IgD-negative memory B cell (primary cell): ENCODE data around the gene EYA4. TPM values are rescaled to one million over a fixed set of nuclear protein-coding genes. Genes with fewer than 3 reads are reported as not detected.
A peak's percentile ranks its signal among the peaks of the same experiment; 100 is the strongest.

Experiments used
- H3K27ac Mint-ChIP-seq, 3 donors: one replicate each; pipeline ENCODE4 v1.8.0; 2020 to 2022; ENCODE audit warnings: mild to moderate bottlenecking in 3 of 3, mixed read lengths in 3 of 3, moderate library complexity in 1 of 3
- H3K27me3 Mint-ChIP-seq: one replicate; pipeline ENCODE4 v1.8.0; 2021; ENCODE audit warnings: mixed read lengths
- H3K36me3 Mint-ChIP-seq: one replicate; pipeline ENCODE4 v1.8.0; 2020; ENCODE audit warnings: mild to moderate bottlenecking, mixed read lengths
- H3K4me1 Mint-ChIP-seq, 3 donors: one replicate each; pipeline ENCODE4 v1.8.0; 2020 to 2022; ENCODE audit warnings: mixed read lengths in 3 of 3, mild to moderate bottlenecking in 1 of 3
- H3K4me3 Mint-ChIP-seq, 4 donors: one replicate each; pipeline ENCODE4 v1.8.0; 2020 to 2022; ENCODE audit warnings: mild to moderate bottlenecking in 4 of 4, mixed read lengths in 4 of 4, moderate library complexity in 3 of 4
- H3K9me3 Mint-ChIP-seq, 3 donors: one replicate each; pipeline ENCODE4 v1.8.0; 2020 to 2021; ENCODE audit warnings: mixed read lengths in 3 of 3, mild to moderate bottlenecking in 1 of 3
- polyA plus RNA-seq: library from polyadenylated mRNA; unstranded; fragments of 300-500 nt; fragmentation: Illumina TruSeq; gene quantifications from one replicate; pipeline ENCODE4 v1.2.3, GENCODE V29; 2021

The EYA4 gene, protein sequence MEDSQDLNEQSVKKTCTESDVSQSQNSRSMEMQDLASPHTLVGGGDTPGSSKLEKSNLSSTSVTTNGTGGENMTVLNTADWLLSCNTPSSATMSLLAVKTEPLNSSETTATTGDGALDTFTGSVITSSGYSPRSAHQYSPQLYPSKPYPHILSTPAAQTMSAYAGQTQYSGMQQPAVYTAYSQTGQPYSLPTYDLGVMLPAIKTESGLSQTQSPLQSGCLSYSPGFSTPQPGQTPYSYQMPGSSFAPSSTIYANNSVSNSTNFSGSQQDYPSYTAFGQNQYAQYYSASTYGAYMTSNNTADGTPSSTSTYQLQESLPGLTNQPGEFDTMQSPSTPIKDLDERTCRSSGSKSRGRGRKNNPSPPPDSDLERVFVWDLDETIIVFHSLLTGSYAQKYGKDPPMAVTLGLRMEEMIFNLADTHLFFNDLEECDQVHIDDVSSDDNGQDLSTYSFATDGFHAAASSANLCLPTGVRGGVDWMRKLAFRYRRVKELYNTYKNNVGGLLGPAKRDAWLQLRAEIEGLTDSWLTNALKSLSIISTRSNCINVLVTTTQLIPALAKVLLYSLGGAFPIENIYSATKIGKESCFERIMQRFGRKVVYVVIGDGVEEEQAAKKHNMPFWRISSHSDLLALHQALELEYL
- polyA plus RNA-seq = not detected

DNA sequence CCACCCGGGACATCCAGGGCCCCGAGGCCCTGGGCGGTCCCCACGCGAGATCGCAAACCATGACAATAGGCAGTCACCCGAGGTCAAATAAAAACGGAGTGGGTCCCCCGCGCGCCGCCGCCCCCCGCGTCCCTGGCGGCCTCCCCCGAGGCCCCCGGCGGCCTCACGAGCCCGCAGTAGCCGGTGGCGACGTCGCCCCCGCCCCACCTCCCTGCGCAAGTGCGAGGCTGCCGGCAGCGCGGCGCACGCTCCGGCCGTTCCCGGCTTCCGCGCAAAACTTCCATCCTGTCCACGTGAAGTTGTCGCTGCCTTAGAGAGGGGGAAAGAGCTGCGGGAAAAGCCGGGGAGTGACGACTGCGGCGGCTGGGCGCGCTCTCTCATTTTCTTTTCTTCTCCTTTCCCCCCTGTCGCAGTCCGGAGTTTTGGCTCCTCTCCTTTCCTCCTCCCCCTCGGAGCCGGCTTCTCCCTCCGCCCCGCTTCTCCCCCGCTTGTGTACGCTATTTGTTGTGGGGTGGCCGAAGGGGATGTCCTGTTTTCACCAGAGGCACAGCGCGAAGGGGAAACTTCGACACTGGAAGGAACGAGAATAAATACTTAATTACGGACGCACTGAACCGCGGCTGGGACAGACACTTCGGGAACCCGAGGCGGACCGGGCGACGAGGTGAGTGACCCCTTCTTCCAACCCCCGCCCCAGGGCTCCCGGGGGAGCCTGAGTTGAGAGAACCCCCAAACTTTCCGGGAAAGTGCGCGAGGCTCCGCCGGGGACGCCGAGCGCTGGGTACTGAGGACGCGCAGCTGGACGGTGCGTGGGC lies at the start of gene EYA4:
EYA4 (plus strand) TSS at position 272 of the 815 bp plus-strand sequence. CDS start 33,424 bp downstream, outside the sequence.
- peaks cover 7 to 19% (median 11%) of the 10 kb centered on the region in 3 donors for H3K4me1 Mint-ChIP-seq
- H3K9me3 Mint-ChIP-seq = no peaks in the 10 kb centered on the region
- peak within 1 kb of the TSS in 3 of 4 donors; percentile 21 to 58 (median 54) for H3K4me3 Mint-ChIP-seq
- H3K27me3 Mint-ChIP-seq = peaks cover 27% of the 10 kb centered on the region
- H3K27ac Mint-ChIP-seq = no peak within 1 kb of the TSS
- no peaks in the 10 kb centered on the region for H3K36me3 Mint-ChIP-seq

DNA sequence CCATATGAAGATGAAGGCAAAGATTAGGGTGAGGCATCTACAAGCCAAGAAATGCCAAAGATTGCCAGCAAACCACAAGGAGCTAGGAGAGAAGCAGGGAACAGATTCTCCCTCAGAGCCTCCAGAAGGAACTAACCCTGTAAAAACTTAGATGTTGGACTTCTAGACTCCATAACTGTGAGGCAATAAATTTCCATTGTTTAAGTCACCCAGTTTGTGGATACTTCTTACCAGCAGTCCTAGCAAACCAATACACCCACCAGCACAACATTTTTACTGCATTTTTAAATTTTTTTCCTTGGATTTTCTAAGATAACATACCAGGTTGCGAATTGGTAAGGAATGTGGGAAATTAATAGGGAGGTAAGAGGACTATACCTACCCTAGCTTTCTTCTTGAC lies 47.8 kb upstream of the EYA4 start:
- no peak overlapping the region for H3K27ac Mint-ChIP-seq
- H3K9me3 Mint-ChIP-seq = peaks cover 0 to 7% (median 2%) of the 10 kb centered on the region in 3 donors
- no peak overlapping the region for H3K4me3 Mint-ChIP-seq
- no peaks in the 10 kb centered on the region for H3K4me1 Mint-ChIP-seq
- no peaks in the 10 kb centered on the region for H3K27me3 Mint-ChIP-seq
- peaks cover 2% of the 10 kb centered on the region for H3K36me3 Mint-ChIP-seq

DNA sequence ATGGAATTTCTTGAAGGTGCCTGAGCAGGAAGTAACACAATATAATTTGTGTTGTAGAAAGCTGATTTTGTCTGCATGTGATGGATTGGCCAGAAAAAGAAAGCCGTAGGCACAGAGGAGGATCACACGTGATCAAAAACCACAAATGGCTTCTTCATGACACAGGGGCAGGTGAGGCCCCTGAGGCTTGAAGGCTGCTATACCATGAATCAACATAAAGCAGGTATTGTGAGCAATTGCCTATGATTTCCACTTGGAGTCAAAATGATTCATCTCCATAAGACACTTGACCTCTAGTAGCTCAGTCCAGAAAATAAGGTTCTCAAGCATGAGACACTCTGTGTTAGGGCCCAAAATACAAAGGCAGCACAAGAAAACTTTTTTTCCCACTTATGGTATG lies 42.4 kb upstream of the EYA4 start:
- Mint-ChIP-seq H3K27me3 (no peaks in the 10 kb centered on the region), H3K9me3 (peaks cover 0 to 7% (median 2%) of the 10 kb centered on the region in 3 donors), H3K4me3 (no peak overlapping the region), H3K27ac (no peak overlapping the region), H3K4me1 (no peaks in the 10 kb centered on the region), H3K36me3 (no peaks in the 10 kb centered on the region)

DNA sequence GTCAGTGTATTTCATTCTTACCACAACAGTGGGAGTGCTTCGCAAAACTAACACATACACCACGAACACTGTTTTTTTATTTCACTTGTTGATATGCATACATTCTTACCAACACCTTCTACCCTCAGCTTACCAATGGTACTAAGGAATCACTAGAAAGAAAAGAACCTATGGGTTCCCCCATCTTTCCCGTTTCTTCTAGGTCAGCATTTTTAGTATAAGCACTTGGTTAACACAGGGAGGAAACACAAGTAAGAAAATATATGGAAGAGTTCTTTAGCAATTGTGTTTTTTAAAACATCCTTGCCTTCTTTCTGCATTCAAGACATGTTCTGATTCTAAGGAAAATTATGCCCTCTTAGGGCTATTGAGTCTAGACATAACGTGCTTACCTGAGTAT lies 39.9 kb upstream of the EYA4 start:
- H3K27me3 Mint-ChIP-seq = no peaks in the 10 kb centered on the region
- H3K27ac Mint-ChIP-seq = no peak overlapping the region
- H3K4me1 Mint-ChIP-seq = no peaks in the 10 kb centered on the region
- H3K4me3 Mint-ChIP-seq = no peak overlapping the region
- H3K9me3 Mint-ChIP-seq = no peaks in the 10 kb centered on the region
- no peaks in the 10 kb centered on the region for H3K36me3 Mint-ChIP-seq

DNA sequence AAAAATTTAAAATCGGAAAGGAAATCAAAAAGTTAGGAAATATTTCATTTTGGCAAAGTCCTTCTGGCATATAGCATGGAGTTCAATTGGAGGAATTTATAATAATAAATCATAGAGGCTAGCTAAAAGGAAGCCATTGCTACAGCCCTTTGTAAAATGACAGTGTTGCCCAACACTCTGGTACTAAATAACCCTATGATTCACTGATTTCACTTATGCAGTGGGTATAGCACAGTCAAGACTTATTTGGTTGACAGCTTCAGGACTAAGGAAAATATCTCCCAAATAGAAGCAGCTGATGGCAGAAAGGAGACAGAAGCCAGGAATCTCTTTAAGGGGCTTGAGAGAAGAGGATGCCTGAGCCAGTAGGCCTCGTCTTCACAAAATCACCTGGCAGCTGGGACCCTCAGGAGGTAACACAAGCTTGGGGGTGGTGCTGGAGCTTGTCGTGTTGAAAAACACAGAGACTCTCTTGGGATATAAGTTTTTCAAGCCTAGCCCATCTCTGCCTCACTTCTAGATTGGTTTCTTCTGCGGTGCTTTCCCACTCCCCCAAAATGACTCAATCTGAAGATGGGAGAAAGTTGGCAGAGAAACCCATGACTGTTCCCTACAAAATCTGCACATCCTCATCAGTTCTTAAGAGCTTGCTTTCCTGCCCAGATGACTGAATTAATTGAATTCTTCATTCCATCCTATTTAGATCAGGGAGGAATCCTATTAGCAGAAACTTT lies 38.4 kb upstream of the EYA4 start:
- Mint-ChIP-seq H3K27me3 (no peaks in the 10 kb centered on the region), H3K4me3 (no peak overlapping the region), H3K36me3 (no peaks in the 10 kb centered on the region), H3K9me3 (no peaks in the 10 kb centered on the region), H3K4me1 (no peaks in the 10 kb centered on the region), H3K27ac (no peak overlapping the region)

DNA sequence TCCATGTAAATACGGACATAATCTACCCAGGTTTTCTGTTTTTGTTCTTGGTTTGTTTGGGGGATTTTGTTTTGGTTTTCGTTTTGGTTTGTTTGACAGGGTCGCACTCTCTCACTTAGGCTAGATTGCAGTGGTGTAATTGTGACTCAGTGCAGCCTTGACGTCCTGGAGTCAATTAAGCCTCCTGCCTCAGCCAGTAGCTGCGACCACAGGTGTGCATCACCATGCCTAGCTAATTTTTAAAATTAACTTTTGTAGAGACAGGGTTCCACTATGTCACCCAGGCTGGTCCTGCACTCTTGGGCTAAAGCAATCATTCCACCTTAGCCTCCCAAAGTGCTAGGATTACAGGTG lies 37.8 kb upstream of the EYA4 start:
- Mint-ChIP-seq H3K36me3 (no peaks in the 10 kb centered on the region), H3K4me3 (no peak overlapping the region), H3K4me1 (no peaks in the 10 kb centered on the region), H3K9me3 (no peaks in the 10 kb centered on the region), H3K27ac (no peak overlapping the region), H3K27me3 (no peaks in the 10 kb centered on the region)

DNA sequence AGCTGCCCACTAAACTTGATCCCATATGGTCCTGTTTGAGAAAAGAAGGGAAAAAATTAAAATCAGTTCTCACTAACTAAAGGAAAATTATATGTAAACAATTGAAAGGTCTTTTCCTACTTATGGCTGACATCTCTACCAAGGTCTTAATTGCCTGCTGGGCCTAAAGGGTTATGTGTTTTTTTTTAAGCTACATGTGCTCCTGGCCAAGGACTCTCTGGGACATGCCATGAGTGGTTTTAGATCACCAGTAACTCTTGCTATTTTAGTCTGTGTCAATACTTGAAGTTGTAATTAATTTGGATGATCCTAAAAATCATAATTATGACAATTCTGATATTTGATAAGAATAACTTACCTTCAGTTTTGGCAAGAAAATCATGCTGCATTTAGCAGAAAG lies 35.9 kb upstream of the EYA4 start:
- Mint-ChIP-seq H3K36me3 (no peaks in the 10 kb centered on the region), H3K4me1 (no peaks in the 10 kb centered on the region), H3K9me3 (peaks cover 0 to 4% (median 3%) of the 10 kb centered on the region in 3 donors), H3K4me3 (no peak overlapping the region), H3K27me3 (no peaks in the 10 kb centered on the region), H3K27ac (peak overlapping the region in 1 of 3 donors; percentile 78)

DNA sequence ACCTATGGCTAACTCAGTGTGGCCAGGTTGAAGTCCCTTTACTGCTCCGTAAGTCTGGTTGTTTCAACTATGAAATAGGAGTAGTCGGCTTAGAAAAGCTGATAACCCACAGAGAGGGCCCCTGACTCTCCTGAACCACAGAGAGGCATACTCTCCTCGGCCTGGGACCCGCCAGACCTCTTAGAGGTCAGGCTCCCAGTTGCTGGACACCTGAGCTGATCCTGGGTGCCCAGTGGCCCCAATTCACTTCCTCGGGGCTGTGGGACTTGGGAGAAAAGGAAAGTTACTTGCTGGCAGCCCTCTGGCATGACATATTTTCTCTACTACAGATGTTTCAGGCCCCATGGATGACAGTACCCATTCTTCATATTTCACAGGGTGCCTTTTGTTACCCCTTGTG lies 34.2 kb upstream of the EYA4 start:
- Mint-ChIP-seq H3K27me3 (peaks cover 2% of the 10 kb centered on the region), H3K36me3 (no peaks in the 10 kb centered on the region), H3K27ac (no peak overlapping the region), H3K4me1 (no peaks in the 10 kb centered on the region), H3K9me3 (peaks cover 0 to 4% (median 3%) of the 10 kb centered on the region in 3 donors), H3K4me3 (no peak overlapping the region)

DNA sequence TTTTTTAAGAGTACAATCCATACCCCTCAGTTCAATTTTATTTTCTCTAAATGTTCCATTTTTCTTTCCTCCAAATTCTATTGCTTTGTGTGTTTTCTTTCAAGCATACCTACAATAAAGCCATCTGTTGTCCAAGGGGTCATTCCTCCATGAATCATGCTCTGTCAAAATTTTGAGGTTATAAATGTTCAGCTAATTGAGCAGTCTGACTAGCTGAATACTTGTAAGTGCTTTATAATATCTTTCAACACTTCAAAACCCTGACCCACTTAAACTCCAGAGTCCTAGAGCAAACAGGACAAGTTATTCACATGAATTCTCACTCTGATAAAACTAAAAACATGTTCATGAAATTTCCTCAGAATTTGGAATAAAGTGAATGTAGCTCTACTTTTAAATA lies 33.4 kb upstream of the EYA4 start:
- Mint-ChIP-seq H3K27me3 (peaks cover 2% of the 10 kb centered on the region), H3K27ac (no peak overlapping the region), H3K4me1 (no peaks in the 10 kb centered on the region), H3K36me3 (no peaks in the 10 kb centered on the region), H3K9me3 (peaks cover 0 to 4% (median 3%) of the 10 kb centered on the region in 3 donors), H3K4me3 (no peak overlapping the region)

DNA sequence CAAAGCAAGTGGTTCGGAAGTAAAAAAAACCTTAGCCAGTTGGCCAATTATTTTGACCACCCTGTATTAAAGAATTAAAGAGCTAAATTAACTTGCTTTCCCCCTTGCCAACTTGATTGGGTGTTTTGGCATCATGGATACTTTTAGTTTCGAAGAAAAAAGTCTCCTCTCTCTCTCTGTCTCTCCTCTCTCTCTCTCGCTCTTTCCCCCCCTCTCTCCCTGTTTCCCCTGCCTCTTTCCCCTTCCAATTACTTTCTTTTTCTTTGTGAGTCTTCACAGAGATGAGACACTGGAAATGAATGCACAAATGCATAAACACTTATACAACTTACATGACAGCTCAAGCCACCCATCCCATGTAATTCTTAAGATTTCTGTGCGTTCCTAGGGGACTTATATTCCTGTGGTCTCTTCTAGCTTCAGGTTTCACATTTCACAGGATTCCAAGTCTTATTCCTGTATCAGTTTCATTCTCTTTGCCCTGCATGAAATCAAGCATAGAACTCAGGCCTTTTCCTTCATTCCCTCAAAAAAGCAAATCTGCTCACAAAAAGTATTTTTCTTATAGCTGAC lies 32.9 kb upstream of the EYA4 start:
- Mint-ChIP-seq H3K27me3 (peaks cover 2% of the 10 kb centered on the region), H3K4me1 (no peaks in the 10 kb centered on the region), H3K27ac (no peak overlapping the region), H3K4me3 (no peak overlapping the region), H3K36me3 (no peaks in the 10 kb centered on the region), H3K9me3 (peaks cover 0 to 4% (median 3%) of the 10 kb centered on the region in 3 donors)

DNA sequence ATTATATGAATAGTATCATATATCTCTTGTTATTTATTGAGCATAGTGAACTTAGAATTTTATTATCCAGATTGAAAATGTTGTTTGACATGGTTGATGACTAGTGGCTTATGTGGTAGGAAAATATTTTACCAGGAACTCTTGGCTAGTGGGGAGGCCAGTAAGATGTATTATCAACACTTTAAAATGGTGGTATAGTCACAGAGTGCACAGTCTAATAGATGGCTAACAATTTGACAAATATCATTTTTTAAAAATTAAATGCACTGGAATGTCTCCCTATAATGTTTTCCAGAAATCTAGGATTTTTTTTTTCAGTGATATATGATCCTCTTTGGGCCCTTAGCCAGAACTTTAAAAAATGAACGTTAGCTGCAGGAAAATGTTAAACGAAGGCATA lies 26.9 kb upstream of the EYA4 start:
- Mint-ChIP-seq H3K4me3 (no peak overlapping the region), H3K36me3 (no peaks in the 10 kb centered on the region), H3K4me1 (no peaks in the 10 kb centered on the region), H3K9me3 (peaks cover 0 to 2% (median 0%) of the 10 kb centered on the region in 3 donors), H3K27me3 (peaks cover 2% of the 10 kb centered on the region), H3K27ac (peak overlapping the region in 1 of 3 donors; percentile 6)

DNA sequence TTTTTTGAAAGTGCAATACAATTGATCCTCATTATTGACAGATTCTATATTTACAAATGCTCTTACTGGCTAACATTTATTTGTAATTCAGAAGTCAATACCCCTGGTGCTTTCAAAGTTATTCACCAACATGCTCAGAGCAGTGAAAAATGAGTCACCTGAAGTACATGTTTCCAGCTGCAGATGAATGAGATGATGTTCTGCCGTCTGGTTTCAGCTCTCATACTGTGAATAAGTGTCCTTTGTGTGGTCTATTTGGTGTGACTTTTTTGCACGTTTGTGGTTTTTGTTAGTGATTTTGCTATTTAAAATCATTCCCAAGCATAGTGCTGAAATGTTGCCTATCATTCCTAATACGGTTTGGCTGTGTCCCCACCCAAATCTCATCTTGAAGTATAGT lies 22.3 kb upstream of the EYA4 start:
- H3K4me3 Mint-ChIP-seq = no peak overlapping the region
- H3K36me3 Mint-ChIP-seq = no peaks in the 10 kb centered on the region
- peaks cover 0 to 3% (median 0%) of the 10 kb centered on the region in 3 donors for H3K9me3 Mint-ChIP-seq

DNA sequence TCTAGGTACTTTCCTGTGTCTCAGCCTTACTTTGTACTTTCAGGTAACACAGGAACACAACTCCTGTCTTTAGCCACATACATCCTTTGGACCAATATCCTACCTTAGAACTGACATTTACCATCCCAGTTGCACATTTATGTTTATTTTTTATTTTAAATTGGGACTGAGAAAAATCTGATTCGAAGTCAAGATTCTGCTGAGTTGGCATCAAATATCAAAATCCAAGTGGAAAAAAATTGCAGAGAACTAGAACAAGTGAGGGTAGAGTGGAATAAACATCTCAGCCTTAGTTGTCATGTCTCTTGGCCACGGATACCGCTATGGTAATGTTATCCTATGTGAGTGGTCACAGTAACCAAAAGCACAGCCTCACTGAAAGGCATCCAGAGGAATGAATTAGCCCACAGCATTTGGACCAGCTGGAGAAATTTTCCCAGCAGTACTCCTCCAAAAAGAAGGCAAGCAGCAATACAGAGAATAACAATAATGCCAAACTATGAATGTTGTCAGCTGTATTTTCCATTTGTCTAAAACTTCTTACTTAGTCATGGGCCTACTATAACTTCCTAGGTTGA lies 17.6 kb upstream of the EYA4 start:
- Mint-ChIP-seq H3K4me3 (no peak overlapping the region), H3K36me3 (no peaks in the 10 kb centered on the region), H3K27ac (no peak overlapping the region), H3K4me1 (no peaks in the 10 kb centered on the region), H3K9me3 (peaks cover 0 to 3% (median 0%) of the 10 kb centered on the region in 3 donors), H3K27me3 (no peaks in the 10 kb centered on the region)

More for the DNA sequence above, 22.3 kb upstream of the EYA4 start:
- no peaks in the 10 kb centered on the region for H3K27me3 Mint-ChIP-seq
- H3K27ac Mint-ChIP-seq = no peak overlapping the region
- no peaks in the 10 kb centered on the region for H3K4me1 Mint-ChIP-seq

DNA sequence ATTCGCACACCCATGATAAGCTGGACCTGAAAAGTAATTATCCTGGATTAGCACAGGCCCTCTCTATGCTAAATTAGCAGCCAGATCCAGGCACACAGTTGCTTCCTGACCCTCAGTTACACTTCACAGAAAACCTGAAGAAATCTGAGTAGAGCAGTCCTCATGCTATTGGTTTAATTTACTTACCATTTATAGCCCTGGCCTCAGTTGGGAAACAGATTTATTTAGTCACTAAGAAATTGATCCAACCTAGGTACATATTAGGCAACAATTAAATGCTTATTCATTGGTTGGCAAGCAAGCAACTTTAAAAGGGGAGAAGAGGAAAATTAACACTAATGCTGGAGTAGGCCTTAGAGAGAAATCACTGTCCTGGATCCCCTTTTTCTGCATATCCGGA lies 15.6 kb upstream of the EYA4 start:
- no peaks in the 10 kb centered on the region for H3K4me1 Mint-ChIP-seq
- H3K4me3 Mint-ChIP-seq = no peak overlapping the region

More for the DNA sequence above, 15.6 kb upstream of the EYA4 start:
- H3K27me3 Mint-ChIP-seq = no peaks in the 10 kb centered on the region
- no peak overlapping the region for H3K27ac Mint-ChIP-seq
- no peaks in the 10 kb centered on the region for H3K36me3 Mint-ChIP-seq
- peaks cover 0 to 3% (median 0%) of the 10 kb centered on the region in 3 donors for H3K9me3 Mint-ChIP-seq
